ENCODE results near the gene CABCOCO1. TPM values are rescaled to one million over a fixed set of nuclear protein-coding genes. Genes with fewer than 3 reads are reported as not detected.
A peak's percentile ranks its signal among the peaks of the same experiment; 100 is the strongest.

CABCOCO1 gene
- total and polyA plus RNA-seq, 10 of the 15 experiments (the other 5 are each of a cell fraction or from before 2014, with no cell fraction given) = not detected

DNA sequence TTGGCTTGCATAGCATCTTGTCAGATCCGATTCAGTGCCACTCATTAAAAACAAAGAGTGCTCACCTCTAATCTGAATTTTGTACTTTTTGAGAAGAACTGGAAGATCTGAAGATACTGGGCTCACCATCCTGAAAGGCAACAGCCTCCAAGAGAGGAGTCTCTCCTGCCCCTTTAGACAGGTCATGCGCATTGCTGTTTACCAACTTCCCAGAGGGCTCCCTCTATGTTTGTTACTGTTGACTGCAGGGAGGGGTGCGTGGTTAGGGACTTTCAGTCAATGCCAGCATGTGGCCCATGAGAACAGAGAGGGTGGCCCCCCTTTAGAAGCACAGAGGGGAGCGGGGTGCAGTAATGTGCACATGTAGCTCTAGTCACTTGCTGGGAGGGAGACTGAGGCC lies 33.2 kb upstream of the CABCOCO1 start:
- FAIRE-seq (no peak), ATAC-seq (no peak), DNase-seq (ENCODE audit: low read depth, low spot score) (no peak)
- CTCF ChIA-PET = no interaction called here
- SMC1A ChIA-PET (ENCODE audit: uncharacterized antibody, unreplicated experiment) = no interaction called here
- no peaks in the 10 kb centered on the region for H3K4me1 ChIP-seq (ENCODE audit: control insufficient read depth, insufficient read depth, low read length)
- POLR2A ChIA-PET = no interaction called here
- no peaks in the 10 kb centered on the region for H3K36me3 ChIP-seq (ENCODE audit: control insufficient read depth in 2 of 2, insufficient read depth in 2 of 2, low read length in 1 of 2)
- no TSS peak for BruUV-seq (replicated peaks)
- H4K20me1 ChIP-seq (ENCODE audit: control insufficient read depth, insufficient read depth) = no peaks in the 10 kb centered on the region
- RAD21 ChIA-PET (ENCODE audit: unreplicated experiment) = no interaction called here
- H3K4me2 ChIP-seq (ENCODE audit: control insufficient read depth, insufficient read depth) = no peak overlapping the region
- H3K4me3 ChIP-seq = no peak overlapping the region
- no peak overlapping the region for H2AFZ ChIP-seq (ENCODE audit: control insufficient read depth, low read depth, low read length)
- no peaks in the 10 kb centered on the region for H3K9me3 ChIP-seq (replicated peaks; ENCODE audit: control insufficient read depth, insufficient read depth, low read length)
- in situ Hi-C loops (cut with MboI) (no loop called here), intact Hi-C loops (cut with micrococcal nuclease; ENCODE audit: unreplicated experiment) (no loop called here)
- TF ChIP-seq MTA2 (IDR thresholded peaks at IDR 0.05; ENCODE audit: low read depth) = no peak
- no peak for TF ChIP-seq RAD21 (IDR thresholded peaks at IDR 0.05; ENCODE audit: insufficient read depth, low read depth, low read length)
- TF ChIP-seq CHD2 (IDR thresholded peaks at IDR 0.05; ENCODE audit: borderline replicate concordance, low read depth, low read length) = no peak
- no peak for TF ChIP-seq EP300 (IDR thresholded peaks at IDR 0.05; ENCODE audit: borderline replicate concordance in 1 of 2, control insufficient read depth in 1 of 2, low read depth in 2 of 2, low read length in 2 of 2)
- TF ChIP-seq SMARCA5 (IDR thresholded peaks at IDR 0.05) = no peak
- TF ChIP-seq ZNF622 (IDR thresholded peaks at IDR 0.05) = no peak
- TF ChIP-seq BACH1 (IDR thresholded peaks at IDR 0.05; ENCODE audit: borderline replicate concordance) = no peak
- TF ChIP-seq YBX1 (IDR thresholded peaks at IDR 0.05) = no peak
- H3K27ac ChIP-seq (ENCODE audit: control insufficient read depth, insufficient read depth) = no peak overlapping the region
- whole genome bisulfite sequencing (ENCODE audit: insufficient coverage, insufficient replicate concordance, low lambda C conversion rate, missing lambda C conversion rate) = 37% methylated on average over 4 of the region's 4 CpGs
- H3K27me3 ChIP-seq (replicated peaks in 1 of 2; ENCODE audit: control insufficient read depth in 2 of 2, insufficient read depth in 2 of 2, low read length in 1 of 2) = no peaks in the 10 kb centered on the region
- no peak overlapping the region for H3K9ac ChIP-seq (ENCODE audit: control insufficient read depth, insufficient read depth, low read length)
- no peaks in the 10 kb centered on the region for H3K79me2 ChIP-seq (ENCODE audit: control insufficient read depth, insufficient read depth, low read length)

DNA sequence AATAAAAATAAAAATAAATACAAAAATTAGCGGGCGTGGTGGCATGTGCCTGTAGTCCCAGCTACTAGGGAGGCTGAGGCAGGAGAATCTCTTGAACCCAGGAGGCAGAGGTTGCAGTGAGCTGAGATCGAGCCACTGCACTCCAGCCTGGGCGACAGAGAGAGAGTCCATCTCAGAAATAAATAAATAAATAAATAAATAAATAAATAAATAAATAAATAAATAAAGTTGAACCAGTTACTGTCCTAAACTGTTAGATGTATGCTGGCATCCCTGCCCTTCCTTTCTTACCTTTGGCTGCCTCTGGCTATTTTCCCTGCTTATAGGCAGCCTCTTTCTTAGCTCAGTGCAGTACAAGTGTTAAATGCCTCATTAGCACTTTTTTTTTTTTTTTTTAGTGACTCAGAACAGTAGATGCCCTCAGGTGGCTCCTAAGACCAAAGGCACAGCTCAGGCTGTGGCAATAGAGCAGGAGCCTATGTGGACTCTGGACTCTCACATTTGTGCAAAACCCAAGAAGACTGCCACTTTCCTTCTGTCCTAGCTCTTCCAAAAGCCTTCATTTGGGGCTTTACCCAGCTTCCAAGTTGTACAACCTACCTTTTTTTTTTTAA lies 30.6 kb upstream of the CABCOCO1 start:
- ATAC-seq = peak; percentile 47; the same call in 2 of the 3 replicates
- intact Hi-C loops (cut with micrococcal nuclease; ENCODE audit: unreplicated experiment) = no loop called here
- no peak overlapping the region for H3K4me3 ChIP-seq
- H3K27me3 ChIP-seq (replicated peaks in 1 of 2; ENCODE audit: control insufficient read depth in 2 of 2, insufficient read depth in 2 of 2, low read length in 1 of 2) = no peaks in the 10 kb centered on the region
- BruUV-seq (replicated peaks) = no TSS peak
- no peak for FAIRE-seq
- no peaks in the 10 kb centered on the region for H3K4me1 ChIP-seq (ENCODE audit: control insufficient read depth, insufficient read depth, low read length)
- WGBS (ENCODE audit: insufficient coverage, insufficient replicate concordance, low lambda C conversion rate, missing lambda C conversion rate) = 27% methylated on average over 4 of the region's 4 CpGs
- no peaks in the 10 kb centered on the region for H4K20me1 ChIP-seq (ENCODE audit: control insufficient read depth, insufficient read depth)
- H3K27ac ChIP-seq (ENCODE audit: control insufficient read depth, insufficient read depth) = no peak overlapping the region
- in situ Hi-C loops (cut with MboI) = no loop called here
- no peaks in the 10 kb centered on the region for H3K36me3 ChIP-seq (ENCODE audit: control insufficient read depth in 2 of 2, insufficient read depth in 2 of 2, low read length in 1 of 2)
- TF ChIP-seq CREM (IDR thresholded peaks at IDR 0.05; ENCODE audit: low read depth) (no peak), ETV6 (conservative IDR thresholded peaks at IDR 0.05 in 1 of 2, IDR thresholded peaks at IDR 0.05 in 1 of 2; ENCODE audit: borderline replicate concordance in 1 of 2, low read depth in 1 of 2) (no peak), PBX3 (IDR thresholded peaks at IDR 0.05; ENCODE audit: insufficient replicate concordance, low read depth, low read length) (no peak), RAD21 (IDR thresholded peaks at IDR 0.05; ENCODE audit: insufficient read depth, low read depth, low read length) (no peak)
- TF ChIP-seq, protein P1, sequence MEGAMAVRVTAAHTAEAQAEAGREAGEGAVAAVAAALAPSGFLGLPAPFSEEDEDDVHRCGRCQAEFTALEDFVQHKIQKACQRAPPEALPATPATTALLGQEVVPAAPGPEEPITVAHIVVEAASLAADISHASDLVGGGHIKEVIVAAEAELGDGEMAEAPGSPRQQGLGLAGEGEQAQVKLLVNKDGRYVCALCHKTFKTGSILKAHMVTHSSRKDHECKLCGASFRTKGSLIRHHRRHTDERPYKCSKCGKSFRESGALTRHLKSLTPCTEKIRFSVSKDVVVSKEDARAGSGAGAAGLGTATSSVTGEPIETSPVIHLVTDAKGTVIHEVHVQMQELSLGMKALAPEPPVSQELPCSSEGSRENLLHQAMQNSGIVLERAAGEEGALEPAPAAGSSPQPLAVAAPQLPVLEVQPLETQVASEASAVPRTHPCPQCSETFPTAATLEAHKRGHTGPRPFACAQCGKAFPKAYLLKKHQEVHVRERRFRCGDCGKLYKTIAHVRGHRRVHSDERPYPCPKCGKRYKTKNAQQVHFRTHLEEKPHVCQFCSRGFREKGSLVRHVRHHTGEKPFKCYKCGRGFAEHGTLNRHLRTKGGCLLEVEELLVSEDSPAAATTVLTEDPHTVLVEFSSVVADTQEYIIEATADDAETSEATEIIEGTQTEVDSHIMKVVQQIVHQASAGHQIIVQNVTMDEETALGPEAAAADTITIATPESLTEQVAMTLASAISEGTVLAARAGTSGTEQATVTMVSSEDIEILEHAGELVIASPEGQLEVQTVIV (IDR thresholded peaks at IDR 0.05; ENCODE audit: borderline replicate concordance, partially characterized antibody) = no peak
- H3K9me3 ChIP-seq (replicated peaks; ENCODE audit: control insufficient read depth, insufficient read depth, low read length) = no peaks in the 10 kb centered on the region
- ChIA-PET RAD21 (ENCODE audit: unreplicated experiment) (no interaction called here), SMC1A (ENCODE audit: uncharacterized antibody, unreplicated experiment) (interaction anchor here (0.7 to 1.3 kb wide), 2 partner anchors 12 to 14 kb away, joined by 3 to 4 read pairs; no protein-coding TSS in a partner anchor), CTCF (interaction anchor here (0.6 to 1.4 kb wide), 4 partner anchors 13 to 345 kb away, joined by 3 read pairs; no protein-coding TSS in a partner anchor), POLR2A (interaction anchor here (0.7 kb wide), 1 partner anchor 428 kb away, joined by 3 read pairs; no protein-coding TSS in a partner anchor)
- no peak overlapping the region for H3K9ac ChIP-seq (ENCODE audit: control insufficient read depth, insufficient read depth, low read length)
- H2AFZ ChIP-seq (ENCODE audit: control insufficient read depth, low read depth, low read length) = no peak overlapping the region
- H3K79me2 ChIP-seq (ENCODE audit: control insufficient read depth, insufficient read depth, low read length) = no peaks in the 10 kb centered on the region
- no peak for DNase-seq (ENCODE audit: low read depth, low spot score)
- H3K4me2 ChIP-seq (ENCODE audit: control insufficient read depth, insufficient read depth) = no peak overlapping the region
